Ascending aorta (tissue), 2 donors: ENCODE measurements around the gene ATXN10. TPM values are rescaled to one million over a fixed set of nuclear protein-coding genes. Genes with fewer than 3 reads are reported as not detected.

Experiments used
- DNase-seq, 2 donors: peaks; one replicate each; pipeline ENCODE4 v3.0.0-alpha.2; 2019; ENCODE audit warnings: low spot score in 2 of 2
- H3K27ac ChIP-seq, 2 donors: fragments of 200-600 bp; sonication (generic); one replicate each; pipeline ENCODE4 v1.5.1; 2016 to 2017; ENCODE audit warnings: mild to moderate bottlenecking in 1 of 2
- H3K27me3 ChIP-seq: fragments of 200-600 bp; sonication (generic); one replicate; pipeline ENCODE4 v1.5.1; 2017
- H3K36me3 ChIP-seq, 2 donors: fragments of 200-600 bp; sonication (generic); one replicate each; pipeline ENCODE4 v1.5.1; 2016
- H3K4me1 ChIP-seq, 2 donors: fragments of 200-600 bp; sonication (generic); one replicate each; pipeline ENCODE4 v1.5.1; 2016 to 2017; ENCODE audit warnings: mild to moderate bottlenecking in 1 of 2
- H3K4me3 ChIP-seq, 2 donors: fragments of 200-600 bp; sonication (generic); one replicate each; pipeline ENCODE4 v1.5.1; 2016 to 2017; ENCODE audit warnings: mild to moderate bottlenecking in 1 of 2
- H3K9me3 ChIP-seq, 2 donors: fragments of 200-600 bp; sonication (generic); one replicate each; pipeline ENCODE4 v1.5.1; 2016
- intact Hi-C: fragments of 100-400 bp; cut with DNase I; formaldehyde crosslinking; loops from one replicate; pipeline ENCODE4 v1.15.1; 2023
- total RNA-seq: library from RNA; depleted of rRNA; stranded (reverse); fragments of >200 nt; gene quantifications from one replicate; pipeline ENCODE4 v1.1.0, GENCODE V29; 2016
- TF ChIP-seq, protein P1 (sequence below), 3 experiments: fragments of 200-600 bp in 2 of 3; fragments of 450-650 bp in 1 of 3; sonication (generic) in 2 of 3; IDR thresholded peaks; one replicate each; pipeline ENCODE4 v1.5.1; 2016 to 2019; ENCODE audit warnings: antibody characterized with exemption in 3 of 3, mild to moderate bottlenecking in 1 of 3, moderate library complexity in 1 of 3

ATXN10 gene
- total RNA-seq, 1 donor from 2014 or later = 82.1 TPM

DNA sequence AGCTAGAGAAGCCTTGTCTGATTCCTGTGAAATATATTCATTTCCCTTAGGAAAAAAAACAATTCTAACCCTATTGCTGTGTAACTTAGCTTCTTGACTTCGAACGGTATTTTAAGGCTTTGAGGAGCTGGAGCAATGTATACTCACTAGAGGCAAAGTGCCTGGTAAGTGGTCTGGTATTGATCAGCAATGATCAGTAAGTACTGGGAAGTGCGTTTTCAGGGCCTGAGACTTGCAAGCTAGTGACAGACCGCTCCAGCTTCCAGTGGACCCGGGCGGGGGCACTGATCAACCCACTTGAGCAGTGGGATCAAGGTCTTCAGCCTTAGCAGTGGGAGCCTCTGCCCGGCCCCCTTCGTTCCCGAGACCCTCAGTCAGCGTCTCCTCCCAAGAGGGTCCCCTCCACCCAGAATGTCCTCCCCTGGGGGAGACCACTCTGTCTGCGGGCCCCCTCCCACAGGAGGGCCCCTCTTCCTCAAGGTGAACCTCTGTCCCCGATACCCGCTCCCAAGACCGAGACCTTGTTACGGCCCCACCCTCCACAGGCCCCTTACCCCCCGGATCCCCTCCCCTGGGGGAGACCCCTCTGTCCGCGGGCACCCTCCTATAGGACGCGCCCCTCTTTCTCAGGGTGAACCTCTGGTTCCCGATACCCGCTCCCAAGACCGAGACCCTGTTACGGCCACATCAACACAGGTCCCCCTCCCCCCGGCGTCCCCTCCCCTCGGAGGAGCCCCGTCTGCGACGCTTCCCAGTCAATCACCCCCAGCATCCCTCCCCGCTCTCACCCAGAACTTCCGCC, 452 bp upstream of the ATXN10 start:
- DNase-seq = no peak
- intact Hi-C loops = no loop called here
- H3K27me3 ChIP-seq = no peaks in the 10 kb centered on the region
- TF ChIP-seq, protein P1, sequence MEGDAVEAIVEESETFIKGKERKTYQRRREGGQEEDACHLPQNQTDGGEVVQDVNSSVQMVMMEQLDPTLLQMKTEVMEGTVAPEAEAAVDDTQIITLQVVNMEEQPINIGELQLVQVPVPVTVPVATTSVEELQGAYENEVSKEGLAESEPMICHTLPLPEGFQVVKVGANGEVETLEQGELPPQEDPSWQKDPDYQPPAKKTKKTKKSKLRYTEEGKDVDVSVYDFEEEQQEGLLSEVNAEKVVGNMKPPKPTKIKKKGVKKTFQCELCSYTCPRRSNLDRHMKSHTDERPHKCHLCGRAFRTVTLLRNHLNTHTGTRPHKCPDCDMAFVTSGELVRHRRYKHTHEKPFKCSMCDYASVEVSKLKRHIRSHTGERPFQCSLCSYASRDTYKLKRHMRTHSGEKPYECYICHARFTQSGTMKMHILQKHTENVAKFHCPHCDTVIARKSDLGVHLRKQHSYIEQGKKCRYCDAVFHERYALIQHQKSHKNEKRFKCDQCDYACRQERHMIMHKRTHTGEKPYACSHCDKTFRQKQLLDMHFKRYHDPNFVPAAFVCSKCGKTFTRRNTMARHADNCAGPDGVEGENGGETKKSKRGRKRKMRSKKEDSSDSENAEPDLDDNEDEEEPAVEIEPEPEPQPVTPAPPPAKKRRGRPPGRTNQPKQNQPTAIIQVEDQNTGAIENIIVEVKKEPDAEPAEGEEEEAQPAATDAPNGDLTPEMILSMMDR (IDR thresholded peaks at IDR 0.05) = no peak
- peak overlapping the region; percentile 83 for H3K27ac ChIP-seq
- peaks cover 0 to 14% of the 10 kb centered on the region in 2 donors for H3K4me1 ChIP-seq
- H3K36me3 ChIP-seq = no peaks in the 10 kb centered on the region
- H3K9me3 ChIP-seq = peaks cover 0 to 4% of the 10 kb centered on the region in 2 donors
- peak overlapping the region; percentile 92 to 93 for H3K4me3 ChIP-seq

DNA sequence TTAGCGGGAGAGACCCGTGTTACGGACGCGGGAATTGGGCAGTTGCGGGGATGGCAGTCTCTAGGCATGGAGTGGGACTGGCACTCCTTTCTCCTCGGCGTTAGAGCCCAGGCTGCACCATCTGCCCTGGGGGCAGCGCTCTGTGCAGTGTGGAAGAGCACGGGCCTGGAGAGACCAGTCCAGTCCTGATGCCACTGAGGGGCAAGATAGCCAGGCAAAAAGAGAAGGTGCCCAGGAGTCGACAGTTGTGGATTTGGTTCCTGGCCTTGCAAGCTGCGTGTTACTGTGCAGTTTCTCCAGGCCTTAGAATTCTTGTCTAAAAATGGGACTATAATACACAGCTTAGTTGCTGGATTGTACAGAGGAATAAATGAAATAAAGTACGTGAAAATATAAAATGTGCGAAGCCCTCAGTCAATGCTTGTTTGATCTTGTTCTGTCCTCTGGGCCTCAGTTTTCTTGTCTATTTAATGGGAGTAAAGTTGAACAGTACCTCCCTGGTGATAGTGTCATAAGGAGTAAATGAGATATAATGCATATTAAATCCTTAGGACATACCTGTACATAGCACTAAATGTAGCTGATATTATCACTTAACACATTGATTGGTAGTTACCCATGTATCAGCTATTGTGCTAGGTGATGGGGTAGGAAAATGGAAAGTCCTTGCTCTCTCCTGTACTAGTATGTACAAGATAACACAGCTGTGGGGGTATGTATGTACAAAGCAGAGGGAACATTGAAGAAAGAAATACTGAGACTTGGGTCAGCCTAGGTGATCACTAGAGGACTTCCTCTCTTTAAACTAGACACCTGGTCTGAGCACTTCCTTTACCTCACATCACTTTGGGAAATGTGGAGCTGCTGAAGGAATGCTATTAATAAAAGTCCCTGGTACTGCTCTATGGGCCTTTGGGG, 1.2 kb downstream of the ATXN10 start:
- intact Hi-C loops = no loop called here
- Histone ChIP-seq H3K36me3 (no peaks in the 10 kb centered on the region), H3K27me3 (no peaks in the 10 kb centered on the region), H3K4me3 (peak overlapping the region; percentile 92 to 93), H3K4me1 (peaks cover 0 to 22% of the 10 kb centered on the region in 2 donors), H3K9me3 (no peaks in the 10 kb centered on the region), H3K27ac (peak overlapping the region; percentile 83)
- TF ChIP-seq, protein P1 (IDR thresholded peaks at IDR 0.05) = no peak
- DNase-seq = no peak

DNA sequence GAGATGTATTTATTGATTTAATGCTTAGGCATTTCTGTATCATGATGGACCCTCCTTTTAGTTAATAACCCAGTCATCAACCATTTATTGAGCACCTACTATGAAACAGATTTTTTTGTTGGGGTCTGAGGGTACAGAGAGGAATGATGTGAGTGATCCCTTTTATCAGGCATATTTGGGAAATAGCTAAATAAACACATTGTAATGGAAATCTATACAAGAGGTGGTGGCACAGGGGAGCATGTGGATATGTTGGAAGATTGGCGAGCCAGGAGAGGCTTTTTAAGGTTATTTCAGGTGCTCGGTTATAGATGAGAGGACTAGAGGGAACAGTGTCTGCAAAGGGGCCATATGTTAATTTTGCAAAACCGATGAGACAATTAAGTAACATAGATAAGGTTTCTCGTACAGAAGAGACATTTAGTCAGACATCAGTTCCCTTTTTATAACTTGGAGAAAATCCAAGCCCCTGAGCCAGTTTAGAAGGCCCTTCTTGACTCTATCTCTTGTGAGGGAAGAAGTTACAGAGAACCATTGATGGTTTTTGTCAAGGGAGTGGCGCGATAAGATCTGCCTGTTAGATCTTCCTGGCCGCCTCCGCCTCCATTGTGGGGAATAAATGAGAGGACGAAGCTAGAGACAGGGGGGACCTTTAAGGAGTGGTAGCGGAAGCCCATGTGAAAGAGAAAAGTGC, 2.0 kb downstream of the ATXN10 start:
- H3K27me3 ChIP-seq = no peaks in the 10 kb centered on the region
- intact Hi-C loops = no loop called here
- no peak overlapping the region for H3K27ac ChIP-seq
- peaks cover 0 to 23% of the 10 kb centered on the region in 2 donors for H3K4me1 ChIP-seq
- no peaks in the 10 kb centered on the region for H3K36me3 ChIP-seq
- H3K9me3 ChIP-seq = no peaks in the 10 kb centered on the region
- TF ChIP-seq, protein P1 (IDR thresholded peaks at IDR 0.05) = no peak
- DNase-seq = no peak
- H3K4me3 ChIP-seq = peak overlapping the region in 1 of 2 donors; percentile 92

DNA sequence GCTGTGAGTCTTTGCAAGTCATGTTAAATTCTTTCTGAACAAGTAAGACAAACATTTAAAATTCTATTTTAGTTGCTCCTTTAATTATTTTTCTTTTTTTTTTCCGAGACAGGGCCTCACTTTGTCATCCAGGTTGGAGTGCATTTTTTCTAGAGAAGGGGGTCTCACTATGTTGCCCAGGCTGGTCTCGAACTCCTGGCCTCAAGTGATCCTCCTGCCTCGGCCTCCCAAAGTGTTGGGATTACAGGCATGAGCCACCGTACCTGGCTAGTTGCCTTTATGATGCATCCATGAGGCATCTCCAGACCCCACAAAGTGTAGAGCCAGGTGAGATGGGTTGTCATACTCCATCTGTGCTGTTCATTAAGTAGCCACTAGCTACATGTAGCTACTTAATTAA, 4.4 kb downstream of the ATXN10 start:
- Histone ChIP-seq H3K27ac (no peak overlapping the region), H3K4me3 (no peak overlapping the region), H3K27me3 (no peaks in the 10 kb centered on the region), H3K9me3 (no peaks in the 10 kb centered on the region), H3K4me1 (peaks cover 2 to 23% of the 10 kb centered on the region in 2 donors), H3K36me3 (no peaks in the 10 kb centered on the region)
- intact Hi-C loops = no loop called here
- TF ChIP-seq, protein P1 (IDR thresholded peaks at IDR 0.05) = no peak
- DNase-seq = no peak

DNA sequence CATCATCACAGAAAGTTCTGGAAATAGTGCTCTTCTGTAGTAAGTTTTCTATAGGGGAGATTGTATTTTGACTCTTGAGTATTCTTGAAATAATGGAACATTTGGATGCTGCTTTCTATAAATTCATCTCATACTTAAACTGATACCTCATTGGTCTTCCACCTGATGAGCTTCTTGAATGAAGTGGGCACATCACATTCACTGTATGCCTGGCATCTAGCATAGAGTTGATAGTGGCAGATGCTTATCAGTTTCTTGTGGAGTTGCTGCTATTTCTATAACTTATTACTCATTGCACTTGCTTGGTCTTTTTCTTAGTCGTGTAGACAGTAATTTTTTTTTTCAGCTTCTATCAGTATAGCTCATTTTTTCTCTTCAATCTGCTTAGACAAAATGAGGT, 5.4 kb downstream of the ATXN10 start:
- Histone ChIP-seq H3K27me3 (no peaks in the 10 kb centered on the region), H3K9me3 (no peaks in the 10 kb centered on the region), H3K4me1 (peaks cover 4 to 23% of the 10 kb centered on the region in 2 donors), H3K4me3 (no peak overlapping the region), H3K27ac (no peak overlapping the region), H3K36me3 (no peaks in the 10 kb centered on the region)
- intact Hi-C loops = no loop called here
- no peak for DNase-seq
- TF ChIP-seq, protein P1 (IDR thresholded peaks at IDR 0.05) = no peak
